Neuron (in vitro differentiated cells): Measurements from ENCODE around the gene TMEM236.

Experiments used
- H2AFZ ChIP-seq: one replicate; pipeline ENCODE4 v1.6.1; 2013; ENCODE audit warnings: low read depth, mild to moderate bottlenecking, inconsistent platforms, low read length, moderate library complexity
- H3K27me3 ChIP-seq: one replicate; pipeline ENCODE4 v1.6.1; 2013; ENCODE audit warnings: low read length; ENCODE audit not compliant: insufficient read depth
- H3K36me3 ChIP-seq: one replicate; pipeline ENCODE4 v1.6.1; 2013; ENCODE audit warnings: low read length; ENCODE audit not compliant: insufficient read depth
- H3K4me1 ChIP-seq: one replicate; pipeline ENCODE4 v1.6.1; 2013; ENCODE audit warnings: low read length; ENCODE audit not compliant: insufficient read depth
- H3K4me3 ChIP-seq: 2 replicates; pipeline ENCODE4 v1.5.1; 2013; ENCODE audit warnings: mild to moderate bottlenecking, low read length, moderate library complexity
- H3K9me3 ChIP-seq: one replicate; pipeline ENCODE4 v1.6.1; 2013; ENCODE audit warnings: low read length

The TMEM236 gene

DNA sequence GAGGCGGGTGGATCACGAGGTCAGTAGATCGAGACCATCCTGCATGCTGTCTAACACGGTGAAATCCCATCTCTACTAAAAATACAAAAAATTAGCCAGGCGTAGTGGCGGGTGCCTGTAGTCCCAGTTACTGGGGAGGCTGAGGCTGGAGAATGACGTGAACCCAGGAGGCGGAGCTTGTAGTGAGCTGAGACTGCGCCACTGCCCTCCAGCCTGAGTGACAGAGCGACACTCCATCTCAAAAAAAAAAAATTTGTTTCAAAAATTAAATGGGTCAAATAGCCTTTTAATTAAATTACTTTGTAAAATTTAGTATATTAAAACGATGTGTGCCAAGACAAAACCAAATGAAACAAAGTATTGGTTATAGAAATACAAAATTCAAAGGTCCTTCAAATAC is 50.3 kb downstream of the TMEM236 start:
- Histone ChIP-seq H2AFZ (no peak overlapping the region), H3K27me3 (no peaks in the 10 kb centered on the region), H3K4me3 (no peak overlapping the region)

DNA sequence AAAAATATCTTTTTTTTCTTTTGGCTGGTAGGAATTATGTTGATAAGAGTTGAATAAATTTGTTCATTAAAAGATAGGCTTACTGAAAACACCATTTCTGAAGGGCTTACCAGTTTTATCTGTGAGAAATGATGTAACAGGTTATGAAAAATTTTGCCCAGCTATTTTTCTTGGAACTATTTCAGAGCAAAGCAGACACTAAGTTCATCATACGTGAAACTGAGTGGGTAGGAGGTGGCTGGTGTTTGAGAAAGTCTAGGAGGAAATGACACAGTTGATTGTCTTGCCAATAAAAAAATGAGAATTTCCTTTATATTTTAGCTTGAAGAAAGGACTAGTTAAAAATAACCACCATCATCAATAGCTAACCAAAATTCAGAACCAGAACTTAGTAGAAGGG is 51.0 kb downstream of the TMEM236 start:
- no peaks in the 10 kb centered on the region for H3K4me1 ChIP-seq
- no peaks in the 10 kb centered on the region for H3K9me3 ChIP-seq
- H2AFZ ChIP-seq, result no peak overlapping the region
- no peaks in the 10 kb centered on the region for H3K27me3 ChIP-seq
- H3K36me3 ChIP-seq, result no peaks in the 10 kb centered on the region
- no peak overlapping the region for H3K4me3 ChIP-seq

More for the DNA sequence above, 50.3 kb downstream of the TMEM236 start:
- Histone ChIP-seq H3K4me1 (no peaks in the 10 kb centered on the region), H3K9me3 (no peaks in the 10 kb centered on the region), H3K36me3 (no peaks in the 10 kb centered on the region)

- H3K4me3 ChIP-seq, result no peak overlapping the region
- no peaks in the 10 kb centered on the region for H3K9me3 ChIP-seq
- no peak overlapping the region for H2AFZ ChIP-seq
These were observed 53.3 kb downstream of the TMEM236 start for GRCh38 chr10:17805330-17805729.

DNA sequence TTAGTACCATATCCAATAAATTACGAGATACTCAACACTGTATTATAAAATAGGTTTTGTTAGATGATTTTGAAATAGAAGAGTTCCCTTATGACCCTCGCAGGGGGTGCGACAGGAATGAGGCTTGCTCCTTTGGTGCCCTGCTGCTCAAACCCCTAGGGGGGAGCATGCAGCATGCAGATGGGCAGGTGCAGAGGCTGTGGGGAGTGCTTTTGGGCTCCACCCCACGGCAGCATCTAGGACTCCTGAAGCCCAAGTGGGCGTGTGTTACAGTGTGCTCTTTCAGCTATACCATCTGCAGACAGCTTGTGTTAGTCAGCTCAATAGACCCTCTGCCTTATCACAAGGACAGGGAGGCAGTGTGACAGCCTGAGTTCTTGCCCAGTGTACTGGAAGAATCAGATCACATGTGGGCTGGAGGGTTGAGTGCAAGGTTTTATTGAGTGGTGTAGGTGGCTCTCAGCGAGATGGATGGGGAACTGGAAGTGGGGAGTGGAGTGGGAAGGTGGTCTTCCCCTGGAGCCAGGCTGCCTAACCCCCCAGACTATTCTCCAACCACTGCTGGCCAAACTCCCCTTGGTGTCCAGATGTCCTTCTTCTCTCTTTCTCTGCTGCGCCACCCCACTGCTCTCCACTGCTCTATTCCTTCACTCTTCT is 54.0 kb downstream of the TMEM236 start:
- H3K4me3 ChIP-seq, result no peak overlapping the region
- H3K36me3 ChIP-seq, result no peaks in the 10 kb centered on the region

More at GRCh38 chr10:17805330-17805729, 53.3 kb downstream of the TMEM236 start:
- H3K36me3 ChIP-seq, result no peaks in the 10 kb centered on the region
- no peaks in the 10 kb centered on the region for H3K4me1 ChIP-seq
- H3K27me3 ChIP-seq, result no peaks in the 10 kb centered on the region

DNA sequence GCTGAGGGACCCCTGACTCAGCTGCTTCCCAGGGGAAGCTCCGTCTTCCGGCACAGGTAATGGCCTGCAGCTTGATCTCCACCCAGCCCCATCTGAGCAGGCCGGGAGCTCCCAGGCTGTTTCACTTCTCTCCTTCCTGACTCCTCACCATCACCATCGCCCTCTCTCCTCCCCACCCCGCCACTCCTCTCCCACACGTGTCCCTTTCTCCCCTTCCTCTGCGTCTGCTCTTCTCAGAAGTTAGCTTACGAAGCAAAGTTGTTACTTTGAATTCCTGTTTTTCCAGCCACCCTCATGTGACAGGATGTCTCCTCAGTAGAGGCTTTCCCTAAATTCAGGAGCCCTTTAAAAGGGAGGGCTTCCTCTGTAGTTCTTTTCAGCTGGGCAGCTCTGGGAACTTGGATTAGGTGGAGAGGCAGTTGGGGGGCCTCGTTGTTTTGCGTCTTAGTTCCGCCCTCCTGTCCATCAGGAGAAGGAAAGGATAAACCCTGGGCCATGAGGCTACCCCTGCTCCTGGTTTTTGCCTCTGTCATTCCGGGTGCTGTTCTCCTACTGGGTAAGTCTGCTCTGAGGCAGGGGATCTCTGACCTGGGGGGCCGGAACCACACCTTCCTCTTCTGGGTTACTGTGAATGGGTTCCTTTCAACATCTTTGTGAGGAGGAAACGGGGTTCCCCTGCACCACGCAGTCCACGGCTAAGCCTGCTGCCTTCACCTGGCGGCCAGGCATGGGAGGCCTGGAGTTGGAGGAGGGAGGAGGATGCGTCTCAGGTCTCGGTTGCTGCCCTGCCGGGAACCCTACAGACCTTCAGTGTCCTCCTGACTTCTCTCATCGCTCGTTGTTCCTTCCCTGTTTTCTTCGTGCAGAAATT is 57.2 kb downstream of the TMEM236 start, which contains the start of gene MRC1:
Gene MRC1 (plus strand): TSS at position 378 of the 871 bp plus-strand sequence. CDS start 118 bp downstream, at position 496.
- Histone ChIP-seq H2AFZ (no peak within 1 kb of the TSS), H3K9me3 (no peaks in the 10 kb centered on the region), H3K4me1 (no peaks in the 10 kb centered on the region), H3K27me3 (no peaks in the 10 kb centered on the region), H3K4me3 (no peak within 1 kb of the TSS), H3K36me3 (no peaks in the 10 kb centered on the region)

More for the DNA sequence above, 54.0 kb downstream of the TMEM236 start:
- no peak overlapping the region for H2AFZ ChIP-seq
- H3K9me3 ChIP-seq, result no peaks in the 10 kb centered on the region
- H3K4me1 ChIP-seq, result no peaks in the 10 kb centered on the region
- H3K27me3 ChIP-seq, result no peaks in the 10 kb centered on the region

DNA sequence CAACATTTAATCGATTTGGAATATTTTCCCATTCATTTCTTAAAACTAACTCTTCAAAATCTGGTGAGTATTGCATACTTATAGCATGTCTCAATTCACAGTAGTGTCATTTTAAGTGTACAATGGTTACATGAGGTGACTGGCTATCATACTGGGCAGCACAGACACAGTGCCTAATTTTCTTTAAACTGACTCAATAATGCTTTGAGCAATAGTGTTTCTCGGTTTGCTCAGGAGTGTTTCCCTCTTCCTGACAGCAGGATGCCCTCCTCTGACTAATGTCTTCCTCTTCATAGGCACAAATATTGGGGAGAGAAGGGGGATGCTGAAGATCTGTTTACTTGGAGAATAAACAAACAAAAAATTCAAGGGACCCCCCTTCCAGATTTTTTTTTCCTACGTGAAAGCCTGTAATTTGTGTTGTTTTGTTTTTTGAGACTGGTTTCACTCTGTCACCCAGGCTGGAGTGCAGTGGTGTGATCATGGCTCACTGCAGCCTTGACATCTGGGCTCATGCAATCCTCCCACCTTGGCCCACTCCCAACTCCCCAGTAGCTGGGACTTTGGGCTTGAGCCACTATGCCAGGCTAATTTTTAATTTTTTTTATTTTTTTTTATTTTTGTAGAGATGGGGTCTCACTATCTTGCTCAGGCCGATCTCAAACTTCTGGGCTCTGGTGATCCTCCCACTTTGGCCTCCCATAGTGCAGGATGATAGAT is 59.3 kb downstream of the TMEM236 start:
- no peaks in the 10 kb centered on the region for H3K4me1 ChIP-seq
- H2AFZ ChIP-seq, result no peak overlapping the region
- H3K4me3 ChIP-seq, result no peak overlapping the region
- H3K9me3 ChIP-seq, result no peaks in the 10 kb centered on the region
- no peaks in the 10 kb centered on the region for H3K36me3 ChIP-seq
- H3K27me3 ChIP-seq, result no peaks in the 10 kb centered on the region

- no peaks in the 10 kb centered on the region for H3K27me3 ChIP-seq
- H3K4me3 ChIP-seq, result no peak overlapping the region
- H3K36me3 ChIP-seq, result no peaks in the 10 kb centered on the region
These were observed 63.0 kb downstream of the TMEM236 start for GRCh38 chr10:17814973-17815372.

DNA sequence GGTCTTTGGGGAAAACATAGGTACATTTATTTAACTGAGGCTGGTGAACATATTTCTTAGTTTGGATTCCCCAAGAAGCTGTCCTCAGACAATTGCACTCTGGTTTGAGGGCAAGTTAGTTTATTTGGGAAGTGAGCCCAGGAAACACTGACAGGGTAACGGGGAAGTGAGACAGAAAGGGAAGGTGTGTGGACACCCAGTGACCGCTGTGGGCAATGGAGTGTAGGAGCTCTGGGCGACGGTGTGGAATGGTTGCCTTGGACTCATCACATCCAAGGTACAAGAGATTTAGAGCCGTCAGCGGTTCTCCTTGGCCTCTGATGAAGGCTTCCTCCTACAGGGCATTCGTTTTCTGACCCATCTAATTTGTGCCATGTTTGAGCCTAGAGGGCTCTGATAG is 64.2 kb downstream of the TMEM236 start:
- H3K4me3 ChIP-seq, result no peak overlapping the region

More at GRCh38 chr10:17814973-17815372, 63.0 kb downstream of the TMEM236 start:
- no peaks in the 10 kb centered on the region for H3K4me1 ChIP-seq
- H3K9me3 ChIP-seq, result no peaks in the 10 kb centered on the region
- no peak overlapping the region for H2AFZ ChIP-seq

GRCh38 chr10:17817316-17817715 is 65.3 kb downstream of the TMEM236 start:
- H3K4me1 ChIP-seq, result no peaks in the 10 kb centered on the region
- no peak overlapping the region for H2AFZ ChIP-seq
- no peak overlapping the region for H3K4me3 ChIP-seq

More for the DNA sequence above, 64.2 kb downstream of the TMEM236 start:
- Histone ChIP-seq H3K9me3 (no peaks in the 10 kb centered on the region), H3K4me1 (no peaks in the 10 kb centered on the region), H3K27me3 (no peaks in the 10 kb centered on the region), H3K36me3 (no peaks in the 10 kb centered on the region), H2AFZ (no peak overlapping the region)

GRCh38 chr10:17817790-17818189 is 65.8 kb downstream of the TMEM236 start:
- Histone ChIP-seq H3K27me3 (no peaks in the 10 kb centered on the region), H2AFZ (no peak overlapping the region), H3K9me3 (no peaks in the 10 kb centered on the region), H3K4me3 (no peak overlapping the region), H3K4me1 (no peaks in the 10 kb centered on the region), H3K36me3 (no peaks in the 10 kb centered on the region)

More at GRCh38 chr10:17817316-17817715, 65.3 kb downstream of the TMEM236 start:
- Histone ChIP-seq H3K9me3 (no peaks in the 10 kb centered on the region), H3K27me3 (no peaks in the 10 kb centered on the region), H3K36me3 (no peaks in the 10 kb centered on the region)

GRCh38 chr10:17819836-17820235 is 67.8 kb downstream of the TMEM236 start:
- H3K27me3 ChIP-seq, result no peaks in the 10 kb centered on the region
- H2AFZ ChIP-seq, result no peak overlapping the region
- no peak overlapping the region for H3K4me3 ChIP-seq
- H3K9me3 ChIP-seq, result no peaks in the 10 kb centered on the region
- H3K4me1 ChIP-seq, result no peaks in the 10 kb centered on the region
- H3K36me3 ChIP-seq, result no peaks in the 10 kb centered on the region

DNA sequence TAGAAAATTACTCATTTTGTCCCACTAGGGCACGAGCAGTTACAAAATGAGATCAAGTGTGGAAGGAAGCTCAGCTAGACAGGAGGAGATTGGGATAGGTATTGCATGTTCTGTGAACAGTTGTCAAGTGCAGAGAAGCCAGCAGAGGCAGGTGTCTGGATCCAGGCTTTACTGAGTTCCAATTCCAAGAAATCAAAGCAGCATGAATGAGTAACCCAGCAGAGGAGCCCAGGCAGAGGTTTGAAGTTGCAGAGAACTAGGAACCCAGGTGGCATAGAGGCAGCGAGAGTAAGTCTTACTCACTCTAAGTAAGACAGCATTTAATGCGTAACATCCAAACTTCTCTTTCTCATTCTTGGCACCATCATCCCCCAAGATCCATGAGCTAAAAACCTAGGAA is 68.9 kb downstream of the TMEM236 start:
- Histone ChIP-seq H3K4me1 (no peaks in the 10 kb centered on the region), H3K27me3 (no peaks in the 10 kb centered on the region), H3K36me3 (no peaks in the 10 kb centered on the region), H2AFZ (no peak overlapping the region), H3K9me3 (no peaks in the 10 kb centered on the region), H3K4me3 (no peak overlapping the region)

DNA sequence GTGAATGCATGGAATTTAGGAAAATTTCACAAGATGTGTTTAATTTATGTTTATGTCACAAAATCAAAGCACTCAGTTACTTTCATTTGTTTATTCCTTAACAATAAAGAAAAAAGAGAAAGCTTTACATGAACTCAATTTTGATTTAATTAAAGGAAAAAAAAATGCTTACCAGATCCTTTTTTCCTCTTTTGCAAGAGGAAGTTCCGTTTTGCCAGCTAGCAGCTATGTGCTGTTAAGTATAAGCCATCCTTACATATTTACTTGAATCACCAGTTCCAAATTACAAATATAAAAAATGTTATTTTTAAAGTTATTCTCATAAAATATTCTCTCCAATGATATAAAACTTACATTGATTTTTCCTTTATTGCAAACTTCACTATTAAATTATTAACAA is 69.9 kb downstream of the TMEM236 start:
- Histone ChIP-seq H3K9me3 (no peaks in the 10 kb centered on the region), H3K36me3 (no peaks in the 10 kb centered on the region), H3K27me3 (no peaks in the 10 kb centered on the region), H3K4me1 (no peaks in the 10 kb centered on the region), H2AFZ (no peak overlapping the region), H3K4me3 (no peak overlapping the region)
